Measurements from ENCODE around the gene C20orf173. TPM values are rescaled to one million over a fixed set of nuclear protein-coding genes. Genes with fewer than 3 reads are reported as not detected.
"Not testable (repeated sequence)": the region's sequence is repeated elsewhere in the genome, so short reads cannot be mapped to it uniquely, and the experiment has no call there.

C20orf173 gene
- total and polyA plus RNA-seq, 12 donors: not detected

- TF ChIP-seq, protein P1, sequence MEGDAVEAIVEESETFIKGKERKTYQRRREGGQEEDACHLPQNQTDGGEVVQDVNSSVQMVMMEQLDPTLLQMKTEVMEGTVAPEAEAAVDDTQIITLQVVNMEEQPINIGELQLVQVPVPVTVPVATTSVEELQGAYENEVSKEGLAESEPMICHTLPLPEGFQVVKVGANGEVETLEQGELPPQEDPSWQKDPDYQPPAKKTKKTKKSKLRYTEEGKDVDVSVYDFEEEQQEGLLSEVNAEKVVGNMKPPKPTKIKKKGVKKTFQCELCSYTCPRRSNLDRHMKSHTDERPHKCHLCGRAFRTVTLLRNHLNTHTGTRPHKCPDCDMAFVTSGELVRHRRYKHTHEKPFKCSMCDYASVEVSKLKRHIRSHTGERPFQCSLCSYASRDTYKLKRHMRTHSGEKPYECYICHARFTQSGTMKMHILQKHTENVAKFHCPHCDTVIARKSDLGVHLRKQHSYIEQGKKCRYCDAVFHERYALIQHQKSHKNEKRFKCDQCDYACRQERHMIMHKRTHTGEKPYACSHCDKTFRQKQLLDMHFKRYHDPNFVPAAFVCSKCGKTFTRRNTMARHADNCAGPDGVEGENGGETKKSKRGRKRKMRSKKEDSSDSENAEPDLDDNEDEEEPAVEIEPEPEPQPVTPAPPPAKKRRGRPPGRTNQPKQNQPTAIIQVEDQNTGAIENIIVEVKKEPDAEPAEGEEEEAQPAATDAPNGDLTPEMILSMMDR (IDR thresholded peaks at IDR 0.05): no peak
- no peak for TF ChIP-seq POLR2A (IDR thresholded peaks at IDR 0.05)
- Histone ChIP-seq H3K27ac (no peak overlapping the region), H3K4me1 (replicated peaks in 1 of 2) (peaks cover 11% of the 10 kb centered on the region in 2 donors), H3K36me3 (replicated peaks in 1 of 2) (peaks cover 0 to 79% of the 10 kb centered on the region in 2 donors), H3K27me3 (no peaks in the 10 kb centered on the region), H3K4me3 (no peak overlapping the region), H3K9me3 (replicated peaks in 1 of 3) (no peaks in the 10 kb centered on the region)
- WGBS, 4 donors: 76 to 89% (median 86%) methylated on average over 4 of the region's 4 CpGs
- intact Hi-C loops (cut with DNase I): no loop called here
- no peak for DNase-seq
These were observed 22.1 kb upstream of the C20orf173 start for GRCh38 chr20:35551503-35551902.

DNA sequence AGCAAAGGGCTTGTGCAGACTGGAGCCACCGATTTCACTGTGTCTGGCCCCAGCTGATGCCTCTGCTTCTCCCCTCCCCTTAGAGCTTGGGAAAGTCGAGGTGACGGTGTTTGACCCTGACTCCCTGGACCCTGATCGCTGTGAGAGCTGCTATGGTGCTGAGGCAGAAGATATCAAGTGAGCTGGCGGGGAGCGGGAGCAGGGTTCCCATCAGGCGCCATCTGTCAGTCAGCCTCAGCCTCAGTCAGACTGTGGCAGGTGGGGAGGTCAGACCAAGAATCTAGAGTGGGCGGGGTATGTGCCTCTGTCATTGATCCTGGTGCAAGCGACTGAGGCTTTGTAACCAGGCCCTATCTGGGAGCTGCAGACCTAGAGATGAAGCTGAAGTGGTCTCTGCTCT is 17.9 kb upstream of the C20orf173 start:
- DNase-seq: no peak
- Histone ChIP-seq H3K9me3 (replicated peaks in 1 of 3) (no peaks in the 10 kb centered on the region), H3K4me3 (no peak overlapping the region), H3K27me3 (no peaks in the 10 kb centered on the region), H3K27ac (no peak overlapping the region), H3K4me1 (replicated peaks in 1 of 2) (peaks cover 0 to 9% of the 10 kb centered on the region in 2 donors), H3K36me3 (replicated peaks in 1 of 2) (peaks cover 0 to 65% of the 10 kb centered on the region in 2 donors)
- 77 to 87% (median 83%) methylated on average over 3 to 9 of the region's 9 CpGs for WGBS, 4 donors
- TF ChIP-seq, protein P1 (IDR thresholded peaks at IDR 0.05): no peak
- TF ChIP-seq POLR2A (IDR thresholded peaks at IDR 0.05): no peak
- intact Hi-C loops (cut with DNase I): no loop called here

DNA sequence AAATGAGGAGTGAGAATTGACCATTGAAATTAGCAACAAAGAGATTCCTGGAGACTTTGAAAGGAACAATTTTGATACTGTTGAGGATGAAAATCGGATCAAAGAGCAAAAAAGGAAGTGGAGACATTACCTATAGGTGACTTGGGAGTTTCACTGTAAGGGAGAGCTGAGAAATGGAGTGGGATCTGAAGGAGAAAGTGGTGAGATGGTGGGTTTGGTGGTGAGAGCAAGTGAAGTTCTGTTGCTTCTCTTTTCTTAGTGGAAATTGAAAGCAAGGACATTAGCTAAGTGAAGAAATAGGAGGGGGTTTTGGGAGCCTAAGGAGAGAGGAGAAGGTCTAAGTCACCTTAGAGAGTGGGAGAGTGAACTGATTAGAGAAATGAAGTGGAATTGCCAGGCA is 16.7 kb upstream of the C20orf173 start:
- Histone ChIP-seq H3K36me3 (replicated peaks in 1 of 2) (peaks cover 0 to 54% of the 10 kb centered on the region in 2 donors), H3K4me3 (no peak overlapping the region), H3K27ac (no peak overlapping the region), H3K9me3 (replicated peaks in 1 of 3) (no peaks in the 10 kb centered on the region), H3K27me3 (no peaks in the 10 kb centered on the region), H3K4me1 (replicated peaks in 1 of 2) (peaks cover 0 to 16% of the 10 kb centered on the region in 2 donors)
- WGBS, 4 donors: 70 to 89% (median 82%) methylated on average over 1 of the region's 1 CpG
- no peak for DNase-seq
- TF ChIP-seq POLR2A (IDR thresholded peaks at IDR 0.05): no peak
- TF ChIP-seq, protein P1 (IDR thresholded peaks at IDR 0.05): no peak
- intact Hi-C loops (cut with DNase I): no loop called here

GRCh38 chr20:35544941-35545340 is 15.5 kb upstream of the C20orf173 start:
- intact Hi-C loops (cut with DNase I): not testable (repeated sequence)
- 77 to 95% (median 91%) methylated on average over 4 to 7 of the region's 7 CpGs for WGBS, 4 donors

DNA sequence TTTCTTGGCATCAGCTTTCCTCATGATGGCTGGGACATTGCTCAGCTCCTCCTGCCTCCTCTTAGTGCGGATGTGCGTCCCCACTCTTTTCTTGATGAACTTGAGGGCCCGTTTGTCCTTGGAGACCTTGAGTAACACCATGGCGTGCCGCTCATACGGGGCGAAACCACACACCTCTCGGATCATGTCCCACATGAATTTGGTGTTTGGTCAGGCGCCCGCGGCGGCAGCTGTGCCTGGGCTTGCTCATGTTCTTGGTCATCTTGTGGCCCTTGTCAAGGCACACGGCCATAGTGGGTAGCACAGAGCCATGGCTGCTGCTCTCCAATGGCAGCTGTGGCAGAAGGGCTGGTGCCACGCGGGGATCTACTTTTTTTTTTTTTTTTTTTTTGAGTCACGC is 15.0 kb upstream of the C20orf173 start:
- no peak overlapping the region for H3K4me3 ChIP-seq
- no peak overlapping the region for H3K27ac ChIP-seq
- no peak for TF ChIP-seq POLR2A (IDR thresholded peaks at IDR 0.05)
- TF ChIP-seq, protein P1 (IDR thresholded peaks at IDR 0.05): no peak
- no peaks in the 10 kb centered on the region for H3K9me3 ChIP-seq (replicated peaks in 1 of 3)
- no peak for DNase-seq
- WGBS, 4 donors: 89 to 97% (median 95%) methylated on average over 15 to 16 of the region's 16 CpGs
- no peaks in the 10 kb centered on the region for H3K27me3 ChIP-seq
- H3K36me3 ChIP-seq (replicated peaks in 1 of 2): peaks cover 0 to 38% of the 10 kb centered on the region in 2 donors
- intact Hi-C loops (cut with DNase I): no loop called here
- H3K4me1 ChIP-seq (replicated peaks in 1 of 2): peaks cover 0 to 16% of the 10 kb centered on the region in 2 donors

More at GRCh38 chr20:35544941-35545340, 15.5 kb upstream of the C20orf173 start:
- H3K4me3 ChIP-seq; H3K9me3 ChIP-seq (replicated peaks in 1 of 3); H3K27me3 ChIP-seq; H3K27ac ChIP-seq; DNase-seq: not testable (repeated sequence)
- H3K36me3 ChIP-seq (replicated peaks in 1 of 2): peaks cover 0 to 43% of the 10 kb centered on the region in 2 donors
- peaks cover 0 to 16% of the 10 kb centered on the region in 2 donors for H3K4me1 ChIP-seq (replicated peaks in 1 of 2)
